Epithelial cell of esophagus (primary cell): ENCODE measurements around the gene ANKRD44.

Experiments
- DNase-seq: peaks from one replicate; pipeline ENCODE4 v3.0.0; 2010; ENCODE audit warnings: low read depth
- H3K4me3 ChIP-seq: 2 replicates; pipeline ENCODE4 v1.5.1; 2011; ENCODE audit warnings: mild to moderate bottlenecking, low read length, control low read depth
- TF ChIP-seq, protein P1 (sequence below): IDR thresholded peaks from 2 replicates; pipeline ENCODE4 v1.5.1; 2011; ENCODE audit warnings: low read depth, mild to moderate bottlenecking, low read length, control low read depth, inconsistent platforms; ENCODE audit not compliant: insufficient read depth; ENCODE audit errors: missing control alignments

The ANKRD44 gene

DNA sequence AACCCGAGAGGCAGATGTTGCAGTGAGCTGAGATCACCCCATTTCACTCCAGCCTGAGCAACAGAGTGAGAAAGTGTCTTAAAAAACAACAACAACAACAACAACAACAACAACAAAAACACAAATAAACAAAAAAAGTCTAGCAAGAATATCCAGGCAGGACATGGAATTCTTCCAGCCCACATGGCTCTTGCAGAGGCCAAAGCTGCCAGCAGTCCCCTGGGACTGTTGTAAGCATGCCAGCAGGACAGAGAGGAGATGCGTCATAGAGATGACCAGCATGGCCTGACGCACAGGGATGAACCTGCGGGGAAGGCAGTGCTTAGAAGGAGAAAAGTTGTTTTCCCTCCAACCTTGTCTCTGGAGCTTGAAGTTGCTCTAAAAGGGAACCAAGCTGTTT, 201.8 kb downstream of the ANKRD44 start:
- TF ChIP-seq, protein P1, sequence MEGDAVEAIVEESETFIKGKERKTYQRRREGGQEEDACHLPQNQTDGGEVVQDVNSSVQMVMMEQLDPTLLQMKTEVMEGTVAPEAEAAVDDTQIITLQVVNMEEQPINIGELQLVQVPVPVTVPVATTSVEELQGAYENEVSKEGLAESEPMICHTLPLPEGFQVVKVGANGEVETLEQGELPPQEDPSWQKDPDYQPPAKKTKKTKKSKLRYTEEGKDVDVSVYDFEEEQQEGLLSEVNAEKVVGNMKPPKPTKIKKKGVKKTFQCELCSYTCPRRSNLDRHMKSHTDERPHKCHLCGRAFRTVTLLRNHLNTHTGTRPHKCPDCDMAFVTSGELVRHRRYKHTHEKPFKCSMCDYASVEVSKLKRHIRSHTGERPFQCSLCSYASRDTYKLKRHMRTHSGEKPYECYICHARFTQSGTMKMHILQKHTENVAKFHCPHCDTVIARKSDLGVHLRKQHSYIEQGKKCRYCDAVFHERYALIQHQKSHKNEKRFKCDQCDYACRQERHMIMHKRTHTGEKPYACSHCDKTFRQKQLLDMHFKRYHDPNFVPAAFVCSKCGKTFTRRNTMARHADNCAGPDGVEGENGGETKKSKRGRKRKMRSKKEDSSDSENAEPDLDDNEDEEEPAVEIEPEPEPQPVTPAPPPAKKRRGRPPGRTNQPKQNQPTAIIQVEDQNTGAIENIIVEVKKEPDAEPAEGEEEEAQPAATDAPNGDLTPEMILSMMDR, result no peak
- no peak for DNase-seq
- H3K4me3 ChIP-seq, result no peak overlapping the region

DNA sequence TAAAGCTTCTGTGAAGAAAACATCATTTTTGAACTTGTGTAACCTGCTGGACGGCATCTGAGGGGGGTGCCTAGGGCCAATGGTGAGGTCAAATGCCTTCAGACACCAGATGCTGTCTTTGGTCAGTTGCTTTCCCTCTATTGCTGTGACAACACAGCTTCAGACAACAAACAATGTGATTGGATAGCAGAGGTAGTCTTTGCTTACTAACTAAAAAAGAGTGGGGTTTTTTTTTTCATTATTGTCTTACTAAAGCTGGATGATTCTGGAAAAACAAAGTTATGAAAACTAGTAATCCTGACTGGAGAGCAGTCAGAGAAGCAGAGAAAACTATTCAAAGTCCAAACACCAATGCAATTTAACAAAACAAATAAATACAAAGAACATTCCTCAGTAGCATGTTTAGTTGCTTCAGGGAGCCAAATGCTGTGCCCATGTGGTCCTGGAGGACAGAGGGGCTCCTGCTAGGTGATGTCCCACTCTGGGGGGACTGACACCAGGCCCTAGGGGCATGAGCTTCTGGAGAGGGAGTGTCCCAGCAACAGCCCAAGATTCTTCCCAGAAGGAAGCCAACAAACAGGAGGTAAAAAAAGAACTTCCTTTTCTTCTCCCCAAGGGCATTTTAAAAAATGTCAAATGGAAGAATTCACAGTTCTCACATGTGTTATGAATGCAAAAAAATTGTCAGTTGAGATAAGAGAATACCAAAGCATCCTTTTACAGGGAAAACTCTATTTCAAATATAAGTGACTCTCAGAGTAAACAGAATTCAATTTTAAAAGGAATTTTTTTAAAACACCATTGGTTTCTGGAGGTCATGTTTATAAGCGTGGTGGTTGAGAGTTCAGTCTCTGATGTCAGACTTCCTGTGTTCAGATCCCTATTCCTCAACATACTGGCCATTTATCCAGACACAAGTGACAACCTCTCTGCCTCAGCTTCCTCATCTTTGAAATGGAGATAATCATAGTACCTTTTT, 203.0 kb downstream of the ANKRD44 start:
- TF ChIP-seq, protein P1, result no peak
- DNase-seq, result no peak
- H3K4me3 ChIP-seq, result no peak overlapping the region

- no peak overlapping the region for H3K4me3 ChIP-seq
- no peak for DNase-seq
- TF ChIP-seq, protein P1, result no peak
Measured at GRCh38 chr2:197103363-197103762, 207.2 kb downstream of the ANKRD44 start.

DNA sequence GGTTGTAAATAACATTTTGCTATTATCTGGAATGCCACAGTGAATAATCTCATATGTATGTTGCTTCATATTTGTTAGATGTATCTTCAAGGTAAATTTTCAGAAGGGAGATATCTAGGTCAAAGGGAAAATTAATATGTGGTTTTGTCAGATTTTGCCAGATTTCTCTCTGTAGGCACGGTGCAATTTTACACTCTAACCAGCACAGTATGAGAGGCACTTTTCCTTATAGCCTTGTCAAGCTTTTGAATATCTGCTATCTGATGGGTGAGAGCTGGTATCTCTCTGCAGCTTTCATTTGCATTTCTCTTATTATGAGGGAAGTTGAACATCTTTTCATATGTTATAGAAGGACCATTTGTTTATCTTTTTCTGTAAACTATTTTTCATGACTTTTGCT, 208.3 kb downstream of the ANKRD44 start:
- TF ChIP-seq, protein P1, result no peak
- H3K4me3 ChIP-seq, result no peak overlapping the region
- no peak for DNase-seq

GRCh38 chr2:197101519-197101918, 209.1 kb downstream of the ANKRD44 start:
- TF ChIP-seq, protein P1, result no peak
- DNase-seq, result no peak
- H3K4me3 ChIP-seq, result no peak overlapping the region

DNA sequence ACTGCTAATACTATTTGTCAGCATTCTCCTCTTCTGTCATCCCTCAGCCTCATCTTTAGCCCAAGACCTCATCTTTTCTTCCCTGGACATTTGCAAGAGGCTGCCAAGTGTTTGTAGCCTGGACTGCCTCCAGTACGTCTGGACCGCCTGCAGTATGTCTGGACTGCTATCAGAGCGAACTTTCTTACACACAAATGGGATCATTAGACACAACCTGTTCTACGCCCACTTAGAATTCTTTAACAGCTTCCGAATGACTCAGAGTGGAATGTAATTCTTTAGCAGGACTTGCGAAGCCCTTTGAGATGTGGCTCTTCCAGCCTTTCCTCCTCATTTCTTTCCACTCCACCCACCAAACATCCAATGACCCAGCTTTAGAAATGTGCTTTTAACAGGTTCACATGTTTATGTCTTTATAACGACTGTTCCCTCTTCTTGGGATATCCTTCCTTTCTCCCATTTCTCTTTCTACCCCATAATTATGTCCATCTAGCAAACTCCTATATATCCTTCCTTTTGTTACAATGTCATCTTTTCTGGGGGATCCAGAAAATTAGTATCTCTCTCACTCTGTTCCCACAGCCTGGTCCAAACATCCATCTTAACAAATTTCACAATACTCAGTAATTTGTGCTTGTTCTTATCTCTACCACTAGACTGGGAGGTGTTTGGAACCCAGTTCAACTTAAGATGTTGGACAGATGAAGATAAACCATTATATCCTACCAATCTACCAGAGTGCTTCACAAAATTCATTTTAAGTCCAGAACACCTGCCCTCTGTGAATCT, 212.8 kb downstream of the ANKRD44 start:
- TF ChIP-seq, protein P1, result no peak
- peak; percentile 59 for DNase-seq
- H3K4me3 ChIP-seq, result no peak overlapping the region
